ACC112 (cell line): ENCODE data around the gene CLCN5.

ENCODE experiments used
- H2AFZ ChIP-seq: fragments of 200-600 bp; sonication (generic); one replicate; pipeline ENCODE4 v1.6.0; 2017; ENCODE audit warnings: antibody characterized with exemption, low read length; ENCODE audit not compliant: unreplicated experiment
- H3K27ac ChIP-seq: fragments of 200-600 bp; sonication (generic); 2 replicates; pipeline ENCODE4 v1.5.1; 2014; ENCODE audit warnings: low read depth, mild to moderate bottlenecking, antibody characterized with exemption, low read length, moderate library complexity
- H3K27me3 ChIP-seq: fragments of 200-600 bp; sonication (generic); 2 replicates; pipeline ENCODE4 v1.6.1; 2014; ENCODE audit warnings: mild to moderate bottlenecking, antibody characterized with exemption, low read length, moderate library complexity, mixed read lengths; ENCODE audit not compliant: insufficient read depth
- H3K36me3 ChIP-seq: fragments of 200-600 bp; sonication (generic); 2 replicates; pipeline ENCODE4 v1.6.1; 2016; ENCODE audit warnings: mild to moderate bottlenecking, antibody characterized with exemption, low read length, moderate library complexity, mixed read lengths; ENCODE audit not compliant: insufficient read depth
- H3K4me1 ChIP-seq: fragments of 200-600 bp; sonication (generic); one replicate; pipeline ENCODE4 v1.6.1; 2016; ENCODE audit warnings: low read length, mixed read lengths; ENCODE audit not compliant: insufficient read depth, unreplicated experiment, control insufficient read depth
- H3K4me3 ChIP-seq: fragments of 200-600 bp; sonication (generic); 2 replicates; pipeline ENCODE4 v1.5.1; 2014; ENCODE audit warnings: mild to moderate bottlenecking, low read depth, low read length
- H3K79me2 ChIP-seq: fragments of 200-600 bp; sonication (generic); one replicate; pipeline ENCODE4 v1.6.0; 2016; ENCODE audit warnings: low read length; ENCODE audit not compliant: control insufficient read depth, unreplicated experiment, insufficient read depth

Gene CLCN5

DNA sequence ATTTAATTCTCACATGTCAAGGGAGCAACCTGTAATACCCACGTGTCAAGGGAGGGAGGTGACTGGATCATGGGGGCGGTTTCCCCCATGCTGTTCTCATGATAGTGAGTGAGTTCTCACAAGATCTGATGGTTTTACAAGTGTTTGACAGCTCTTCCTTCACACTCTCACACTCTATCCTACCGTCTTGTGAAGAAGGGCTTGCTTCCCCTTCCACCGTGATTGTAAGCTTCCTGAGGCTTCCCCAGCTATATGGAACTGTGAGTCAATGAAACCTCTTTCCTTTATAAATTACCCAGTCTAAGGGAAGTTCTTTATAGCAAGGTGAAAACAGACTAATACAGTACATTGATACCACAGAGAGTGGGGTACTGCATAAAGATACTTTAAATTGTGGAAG lies 25.4 kb upstream of the CLCN5 start:
- peaks cover 25% of the 10 kb centered on the region for H3K27me3 ChIP-seq

DNA sequence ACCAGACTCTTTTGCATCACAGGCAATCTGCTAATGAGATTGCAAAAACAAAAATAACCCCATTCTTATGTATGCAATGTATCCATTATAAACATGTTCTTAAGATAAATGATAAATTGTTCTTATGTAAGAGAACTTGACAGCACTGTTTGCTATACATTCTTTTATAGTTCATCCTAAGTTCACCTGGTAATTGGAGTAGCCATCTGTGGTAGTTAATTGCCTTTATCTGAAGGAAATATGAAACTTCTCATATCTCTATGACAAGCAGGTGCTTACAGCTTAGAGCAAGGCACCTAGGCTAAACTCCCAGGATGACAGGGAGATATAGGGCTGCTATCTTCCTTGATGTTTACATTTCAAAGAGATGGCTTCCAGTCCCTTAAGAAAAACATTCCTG lies 21.3 kb upstream of the CLCN5 start:
- no peak overlapping the region for H3K4me3 ChIP-seq
- no peaks in the 10 kb centered on the region for H3K4me1 ChIP-seq
- H2AFZ ChIP-seq, result no peak overlapping the region
- H3K27ac ChIP-seq, result no peak overlapping the region
- H3K79me2 ChIP-seq, result no peaks in the 10 kb centered on the region
- H3K27me3 ChIP-seq, result peaks cover 30% of the 10 kb centered on the region
- no peaks in the 10 kb centered on the region for H3K36me3 ChIP-seq

More for the DNA sequence above, 25.4 kb upstream of the CLCN5 start:
- Histone ChIP-seq H3K27ac (no peak overlapping the region), H3K4me3 (no peak overlapping the region), H2AFZ (no peak overlapping the region), H3K79me2 (no peaks in the 10 kb centered on the region), H3K36me3 (no peaks in the 10 kb centered on the region), H3K4me1 (no peaks in the 10 kb centered on the region)

DNA sequence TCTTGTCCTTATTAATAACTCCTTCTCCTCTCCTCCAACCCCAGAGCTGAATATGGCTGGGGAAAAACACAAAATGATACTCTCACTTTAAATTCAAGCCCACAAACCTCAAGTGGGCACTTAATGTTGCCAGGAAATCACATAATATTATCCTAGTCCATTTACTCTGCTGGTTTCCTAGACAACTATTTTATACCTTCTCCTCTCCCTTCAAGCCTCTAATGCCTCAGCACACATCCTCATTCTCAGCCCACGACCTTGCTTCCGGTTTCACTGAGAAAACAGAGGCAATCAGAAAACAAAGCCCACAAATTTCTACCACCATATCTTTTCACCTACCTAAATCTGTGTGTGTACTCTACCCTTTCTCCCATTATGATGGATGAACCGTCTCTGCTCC lies 12.1 kb upstream of the CLCN5 start:
- H2AFZ ChIP-seq, result no peak overlapping the region
- no peak overlapping the region for H3K4me3 ChIP-seq
- H3K79me2 ChIP-seq, result no peaks in the 10 kb centered on the region
- no peak overlapping the region for H3K27ac ChIP-seq
- no peaks in the 10 kb centered on the region for H3K36me3 ChIP-seq
- H3K4me1 ChIP-seq, result no peaks in the 10 kb centered on the region
- 0 out of 2 replicates have a peak, but pooled peaks cover 2% of the 10 kb centered on the region for H3K27me3 ChIP-seq

DNA sequence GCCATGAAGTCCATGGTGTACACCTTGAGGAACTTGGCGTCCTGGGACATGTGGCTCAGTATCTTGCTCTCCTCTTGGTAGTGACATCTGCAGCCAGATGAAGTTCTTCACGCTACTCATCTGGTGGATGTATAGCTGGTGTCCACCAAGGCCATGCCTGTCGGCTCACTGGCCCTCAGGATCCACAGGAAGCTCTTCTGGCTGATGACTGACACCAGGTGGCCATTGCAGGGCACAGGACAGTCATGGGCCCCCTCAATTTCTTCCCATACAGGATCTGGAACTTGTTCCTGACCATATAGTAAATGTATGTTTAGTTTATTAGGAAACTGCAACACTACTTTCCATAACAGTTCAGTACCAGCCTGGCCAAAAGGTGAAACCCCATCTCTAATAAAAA lies 10.3 kb upstream of the CLCN5 start:
- 0 out of 2 replicates have a peak, but pooled peaks cover 2% of the 10 kb centered on the region for H3K27me3 ChIP-seq
- H2AFZ ChIP-seq, result no peak overlapping the region
- no peak overlapping the region for H3K27ac ChIP-seq
- H3K36me3 ChIP-seq, result no peaks in the 10 kb centered on the region
- H3K79me2 ChIP-seq, result no peaks in the 10 kb centered on the region
- H3K4me1 ChIP-seq, result no peaks in the 10 kb centered on the region
- H3K4me3 ChIP-seq, result no peak overlapping the region

DNA sequence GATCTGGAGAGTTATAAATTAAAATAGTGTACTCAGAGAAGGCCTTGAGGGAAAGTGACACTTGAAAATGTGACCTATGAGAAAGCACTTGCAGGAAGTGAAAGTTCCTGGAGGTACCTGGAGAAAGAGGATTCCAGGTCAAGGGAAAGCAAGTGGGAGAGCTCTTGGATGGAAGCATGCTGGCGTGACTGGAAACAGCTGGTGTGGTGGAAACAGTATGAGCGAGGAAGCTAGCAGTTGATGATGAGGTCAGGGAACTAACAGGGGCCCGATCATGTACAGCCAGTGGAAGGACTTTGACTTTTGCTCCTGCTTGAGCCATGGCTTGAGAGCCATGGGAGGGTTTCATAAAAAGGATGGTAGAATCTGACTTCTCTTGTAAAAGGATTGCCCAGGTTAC lies 9.5 kb upstream of the CLCN5 start:
- H3K79me2 ChIP-seq, result no peaks in the 10 kb centered on the region

DNA sequence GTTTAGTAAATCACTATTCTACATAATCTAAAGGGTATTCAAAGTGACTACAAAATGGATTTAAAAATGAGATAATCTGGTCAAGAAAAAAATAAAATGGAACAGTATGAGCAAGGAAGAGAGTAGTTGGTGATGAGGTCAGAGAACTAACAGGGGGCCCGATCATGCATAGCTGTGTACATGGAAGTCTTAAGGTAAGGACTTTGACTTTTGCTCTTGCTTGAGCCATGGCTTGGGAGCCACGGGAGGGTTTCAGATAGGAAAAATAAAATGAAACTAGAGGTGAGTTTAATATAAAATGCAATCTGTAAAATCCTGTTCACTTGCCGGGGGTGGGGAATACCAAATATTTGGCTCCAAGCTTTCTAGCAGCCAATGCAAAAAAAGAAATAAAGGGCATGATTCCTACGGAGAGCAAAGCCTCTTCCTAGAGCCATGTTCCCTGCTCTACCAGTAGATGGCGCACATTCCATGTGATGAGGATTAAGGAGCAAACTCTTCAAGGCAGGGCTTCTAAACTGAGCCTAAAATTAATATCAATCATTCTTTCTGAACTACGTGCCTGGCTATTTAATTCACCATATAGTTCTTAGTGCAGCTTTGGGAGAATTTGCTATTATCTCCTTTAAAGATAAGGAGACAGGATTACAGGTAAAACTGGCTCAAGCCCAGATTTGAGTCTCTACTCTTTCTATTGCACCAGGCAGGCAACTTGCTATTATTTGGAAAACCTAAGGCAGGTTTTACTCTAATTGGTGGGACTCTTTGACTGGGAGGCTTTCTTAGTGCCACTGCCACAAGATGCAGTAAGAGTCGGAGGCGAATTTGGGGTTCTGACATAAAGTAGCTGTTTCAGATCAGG lies 6.8 kb upstream of the CLCN5 start:
- H2AFZ ChIP-seq, result no peak overlapping the region
- H3K4me3 ChIP-seq, result no peak overlapping the region

More for the DNA sequence above, 9.5 kb upstream of the CLCN5 start:
- Histone ChIP-seq H3K4me3 (no peak overlapping the region), H3K4me1 (no peaks in the 10 kb centered on the region), H3K36me3 (no peaks in the 10 kb centered on the region), H2AFZ (no peak overlapping the region), H3K27me3 (0 out of 2 replicates have a peak, but pooled peaks cover 2% of the 10 kb centered on the region), H3K27ac (no peak overlapping the region)

DNA sequence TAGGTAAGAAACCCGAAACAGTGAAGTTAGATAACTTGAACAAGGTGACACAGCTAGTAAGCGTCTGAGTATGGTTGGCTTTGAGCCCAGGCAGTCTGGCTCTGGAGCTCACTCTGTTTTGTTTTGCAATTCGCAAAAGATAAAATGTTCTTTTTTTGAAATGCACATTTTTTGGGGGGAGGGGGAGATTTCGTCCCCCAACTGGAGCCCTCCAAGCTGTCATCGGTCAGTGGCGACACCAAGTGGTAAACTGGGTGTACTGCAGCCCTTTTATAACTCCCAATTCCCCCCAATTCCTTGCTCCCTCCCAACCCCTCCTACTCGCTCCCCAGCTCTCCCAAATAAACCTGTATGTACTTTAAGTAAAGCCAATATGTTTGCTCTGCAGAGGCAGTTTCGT lies 2.8 kb upstream of the CLCN5 start:
- no peak overlapping the region for H3K4me3 ChIP-seq
- no peaks in the 10 kb centered on the region for H3K4me1 ChIP-seq
- no peaks in the 10 kb centered on the region for H3K27me3 ChIP-seq
- H3K79me2 ChIP-seq, result no peaks in the 10 kb centered on the region
- no peak overlapping the region for H2AFZ ChIP-seq
- no peak overlapping the region for H3K27ac ChIP-seq
- H3K36me3 ChIP-seq, result no peaks in the 10 kb centered on the region

More for the DNA sequence above, 6.8 kb upstream of the CLCN5 start:
- no peaks in the 10 kb centered on the region for H3K36me3 ChIP-seq
- no peak overlapping the region for H3K27ac ChIP-seq
- no peaks in the 10 kb centered on the region for H3K27me3 ChIP-seq
- H3K4me1 ChIP-seq, result no peaks in the 10 kb centered on the region
- no peaks in the 10 kb centered on the region for H3K79me2 ChIP-seq

DNA sequence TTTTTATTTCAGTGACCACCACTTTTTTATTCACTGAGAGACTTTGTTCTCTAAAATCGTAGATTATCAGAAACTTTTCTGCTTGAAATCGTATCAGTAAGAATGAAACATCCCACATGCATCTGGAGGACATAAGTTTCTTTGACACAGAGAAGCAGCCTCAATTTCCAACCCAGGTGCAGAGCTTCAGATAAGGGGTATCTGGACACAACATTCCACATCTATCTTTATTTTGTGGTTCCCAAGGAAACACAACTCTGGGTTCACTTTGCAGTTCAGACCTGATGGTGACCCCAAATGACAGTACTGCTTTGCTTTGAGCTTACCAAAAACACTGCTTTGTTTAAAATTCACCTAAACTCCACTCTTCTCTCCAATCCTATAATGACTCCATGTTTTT lies 1.3 kb upstream of the CLCN5 start:
- Histone ChIP-seq H3K4me1 (no peaks in the 10 kb centered on the region), H3K27ac (no peak overlapping the region), H3K27me3 (no peaks in the 10 kb centered on the region), H2AFZ (no peak overlapping the region), H3K36me3 (no peaks in the 10 kb centered on the region), H3K4me3 (no peak overlapping the region), H3K79me2 (no peaks in the 10 kb centered on the region)

DNA sequence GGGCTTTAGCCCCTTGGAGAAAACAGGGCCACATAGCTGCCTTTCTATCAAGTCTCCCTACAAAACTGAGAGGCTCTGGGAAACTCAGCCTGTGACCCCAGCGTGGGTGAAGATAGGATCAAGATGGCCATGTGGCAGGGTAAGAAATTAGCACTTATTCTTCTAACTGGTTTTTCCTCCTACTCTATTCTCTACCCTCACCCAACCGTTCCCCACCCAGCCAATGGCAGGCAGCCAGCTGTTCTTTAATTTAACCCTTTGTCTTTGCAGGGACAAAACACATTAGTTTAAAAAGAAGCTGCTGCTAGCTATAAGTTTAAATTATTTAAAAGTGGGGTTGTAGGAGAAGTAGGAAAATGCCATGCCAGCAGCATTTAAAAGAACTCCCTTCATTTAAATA lies 2.8 kb downstream of the CLCN5 start:
- Histone ChIP-seq H3K79me2 (no peaks in the 10 kb centered on the region), H3K27ac (no peak overlapping the region), H3K36me3 (no peaks in the 10 kb centered on the region), H3K27me3 (no peaks in the 10 kb centered on the region), H2AFZ (no peak overlapping the region), H3K4me1 (no peaks in the 10 kb centered on the region), H3K4me3 (no peak overlapping the region)

DNA sequence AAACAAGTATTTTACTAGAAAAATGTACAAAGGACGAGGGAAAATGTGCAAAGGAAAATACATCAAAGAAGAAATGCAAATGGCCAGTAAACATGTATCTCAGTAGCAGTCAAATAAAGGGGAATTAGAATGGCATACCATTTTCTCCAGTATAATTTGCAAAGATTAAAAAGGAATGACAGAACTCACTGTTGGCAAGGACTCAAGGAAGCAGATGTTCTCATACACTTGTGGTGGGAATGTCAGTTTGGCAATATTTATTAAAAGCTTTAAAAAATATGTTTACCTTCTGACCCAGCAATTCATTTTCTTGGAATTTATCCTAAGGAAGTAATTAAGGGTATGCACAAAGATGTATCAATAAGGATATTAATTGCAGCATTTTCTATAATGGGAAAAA lies 7.6 kb downstream of the CLCN5 start:
- H3K4me3 ChIP-seq, result no peak overlapping the region
- peaks cover 8% of the 10 kb centered on the region for H3K4me1 ChIP-seq
- H2AFZ ChIP-seq, result no peak overlapping the region
- no peaks in the 10 kb centered on the region for H3K36me3 ChIP-seq
- H3K27me3 ChIP-seq, result no peaks in the 10 kb centered on the region
- no peaks in the 10 kb centered on the region for H3K79me2 ChIP-seq
- H3K27ac ChIP-seq, result no peak overlapping the region

DNA sequence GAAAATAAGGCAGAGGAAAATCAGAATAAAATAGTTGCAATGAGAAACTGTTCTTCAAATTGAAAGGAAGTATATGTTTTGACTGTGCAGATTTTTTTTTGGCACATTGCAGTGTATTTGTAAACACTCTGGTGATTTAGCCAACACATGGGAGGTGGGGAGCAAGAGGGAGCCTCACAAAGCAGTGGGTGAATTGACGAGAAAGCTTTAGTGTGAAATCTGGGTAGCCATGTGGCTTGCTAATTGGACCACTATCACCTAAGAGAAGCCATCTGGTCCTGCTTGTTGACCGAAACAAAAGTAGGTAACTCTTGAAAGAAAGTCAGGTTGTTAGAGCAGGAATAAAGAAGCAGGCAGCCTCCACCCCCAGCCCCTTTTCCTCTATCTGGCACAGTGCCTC lies 10.4 kb downstream of the CLCN5 start:
- Histone ChIP-seq H3K36me3 (no peaks in the 10 kb centered on the region), H2AFZ (no peak overlapping the region), H3K27me3 (no peaks in the 10 kb centered on the region), H3K4me3 (no peak overlapping the region), H3K4me1 (peaks cover 8% of the 10 kb centered on the region), H3K79me2 (no peaks in the 10 kb centered on the region), H3K27ac (no peak overlapping the region)
